HepG2 (cell line): ENCODE results near the gene CORO7. TPM values are rescaled to one million over a fixed set of nuclear protein-coding genes. Genes with fewer than 3 reads are reported as not detected.
A peak's percentile ranks its signal among the peaks of the same experiment; 100 is the strongest.

Experiments used
- ATAC-seq: fragments of 200-7000 bp; cut with Tn5 transposase; 3 replicates; pipeline ENCODE4 v1.9.1; 2020; ENCODE audit warnings: mild to moderate bottlenecking, moderate library complexity
- BruUV-seq: library from RNA; stranded (reverse); fragments of 400-500 nt; replicated peaks from 2 replicates; lab custom pipeline; 2021; lab: Mats Ljungman, UMichigan
- CTCF ChIA-PET: fragments of 300-600 bp; formaldehyde crosslinking; extraction: SDS; loops from one replicate; lab custom pipeline; 2021; ENCODE audit warnings: low total read pairs, inconsistent platforms, low intra/inter-chr PET ratio; lab: Yijun Ruan, JAX
- POLR2A ChIA-PET: fragments of 350-600 bp; sonication (Branson Sonifier 250); formaldehyde crosslinking; loops from one replicate; lab custom pipeline; 2020; ENCODE audit warnings: antibody characterized with exemption, inconsistent platforms; lab: Yijun Ruan, JAX
- DNase-seq: peaks from one replicate; pipeline ENCODE4 v3.0.0-alpha.2; 2015; ENCODE audit warnings: low spot score
- FAIRE-seq: peaks from 3 replicates; lab custom pipeline; 2011; peaks lifted over from hg19 to GRCh38; lab: Jason Lieb, UNC
- H2AFZ ChIP-seq: one replicate; pipeline ENCODE4 v1.6.1; 2011; ENCODE audit warnings: low read length, inconsistent platforms
- H3K27ac ChIP-seq: fragments of 300-600 bp; 3 replicates; pipeline ENCODE4 v1.8.0; 2011; ENCODE audit warnings: mixed run types, mild to moderate bottlenecking, mixed read lengths, low read length, inconsistent platforms; ENCODE audit not compliant: insufficient read depth; ENCODE audit errors: extremely low read length
- H3K27me3 ChIP-seq, 2 experiments: fragments of 200-600 bp in 1 of 2; 2 replicates in 1 of 2; 3 replicates in 1 of 2; pipeline versions ENCODE4 v1.6.0 to v1.8.0; 2011; ENCODE audit warnings: low read length in 2 of 2, mild to moderate bottlenecking in 2 of 2, moderate library complexity in 2 of 2, inconsistent platforms in 1 of 2; ENCODE audit not compliant: insufficient read depth in 2 of 2, control insufficient read depth in 1 of 2
- H3K36me3 ChIP-seq, 2 experiments: fragments of 200-600 bp in 1 of 2; replicated peaks in 1 of 2; 2 replicates in 1 of 2; 3 replicates in 1 of 2; pipeline versions ENCODE4 v1.5.1 to v1.8.0; 2011; ENCODE audit warnings: low read length in 2 of 2, inconsistent platforms in 1 of 2; ENCODE audit not compliant: insufficient read depth in 2 of 2, control insufficient read depth in 1 of 2
- H3K4me1 ChIP-seq: 2 replicates; pipeline ENCODE4 v1.5.1; 2012; ENCODE audit warnings: low read length, inconsistent platforms; ENCODE audit not compliant: insufficient read depth
- H3K4me2 ChIP-seq: 2 replicates; pipeline ENCODE4 v1.6.0; 2011; ENCODE audit warnings: low read depth, low read length, inconsistent platforms
- H3K4me3 ChIP-seq, 3 experiments: fragments of 200-600 bp in 1 of 3; sonication (generic), shearing (Covaris generic) in 1 of 3; replicated peaks in 1 of 3; 2 replicates each; pipeline ENCODE4 v1.5.1; 2011 to 2016; ENCODE audit warnings: low read length in 3 of 3, inconsistent platforms in 2 of 3, low read depth in 2 of 3, mild to moderate bottlenecking in 2 of 3, control low read depth in 1 of 3, mixed read lengths in 1 of 3; ENCODE audit not compliant: insufficient read depth in 1 of 3
- H3K79me2 ChIP-seq: one replicate; pipeline ENCODE4 v1.6.1; 2011; ENCODE audit warnings: low read length, inconsistent platforms; ENCODE audit not compliant: insufficient read depth
- H3K9ac ChIP-seq: 2 replicates; pipeline ENCODE4 v1.6.0; 2011; ENCODE audit warnings: mild to moderate bottlenecking, low read depth, low read length, inconsistent platforms; ENCODE audit not compliant: insufficient read depth
- H3K9me3 ChIP-seq: 2 replicates; pipeline ENCODE4 v1.5.1; 2012; ENCODE audit warnings: mild to moderate bottlenecking, low read length
- H4K20me1 ChIP-seq: 2 replicates; pipeline ENCODE4 v1.6.0; 2011; ENCODE audit warnings: inconsistent platforms, mild to moderate bottlenecking, low read length, moderate library complexity; ENCODE audit not compliant: insufficient read depth
- CBX5 ChIP-seq: sonication (generic); formaldehyde crosslinking; IDR thresholded peaks from 2 replicates; pipeline ENCODE4 v1.4.0; 2020; ENCODE audit warnings: missing genetic modification reagents, borderline replicate concordance
- FOXJ3 ChIP-seq: sonication (generic); formaldehyde crosslinking; IDR thresholded peaks from 2 replicates; pipeline ENCODE4 v1.4.0; 2020; ENCODE audit warnings: missing genetic modification reagents, mild to moderate bottlenecking, borderline replicate concordance
- ZNF121 ChIP-seq: sonication (generic); formaldehyde crosslinking; IDR thresholded peaks from 2 replicates; pipeline ENCODE4 v1.5.0; 2020; ENCODE audit warnings: mild to moderate bottlenecking, missing genetic modification reagents
- WGBS: methylation state at CpG from one replicate; pipeline ENCODE4 v1.1.6; 2017; ENCODE audit warnings: low lambda C conversion rate; 5-methylcytosine and 5-hydroxymethylcytosine counted together
- in situ Hi-C: cut with HindIII; loops from 2 replicates; pipeline ENCODE4 v1.10.0; 2017; ENCODE audit warnings: low pct_unique_long_range_greater_than_20kb; ENCODE audit not compliant: extremely low pct_ligation_motif_present
- intact Hi-C: fragments of 100-400 bp; cut with micrococcal nuclease; formaldehyde crosslinking; loops from one replicate; pipeline ENCODE4 v1.10.0; 2022; ENCODE audit not compliant: unreplicated experiment
- polyA plus RNA-seq, 8 experiments: library from polyadenylated mRNA; depleted of rRNA in 3 of 8; stranded (reverse) in 7 of 8; unstranded in 1 of 8; fragments of >200 nt; fragmentation: Illumina TruSeq in 4 of 8; extraction: Trizol in 4 of 8; gene quantifications; 2 replicates each; pipeline versions ENCODE4 v1.2.1 to v1.2.3, GENCODE V29; 2011 to 2016; ENCODE audit warnings: low read depth in 4 of 8, missing spikeins in 1 of 8, mixed read lengths in 1 of 8; ENCODE audit not compliant: insufficient read depth in 1 of 8
- total RNA-seq, 5 experiments: library from RNA; depleted of rRNA; stranded (reverse); fragments of >200 nt; fragmentation: Illumina TruSeq; extraction: Trizol; gene quantifications; 2 replicates each; pipeline ENCODE4 v1.2.3, GENCODE V29; 2016; ENCODE audit warnings: low read depth in 1 of 5
- TF ChIP-seq, protein P1 (sequence below): sonication (generic); formaldehyde crosslinking; IDR thresholded peaks from 2 replicates; pipeline ENCODE4 v1.8.0; 2022; ENCODE audit warnings: mild to moderate bottlenecking, missing genetic modification reagents, moderate library complexity
- TF ChIP-seq, protein P2 (sequence below): sonication (generic); formaldehyde crosslinking; IDR thresholded peaks from 2 replicates; pipeline ENCODE4 v1.8.1; 2023; ENCODE audit warnings: mild to moderate bottlenecking, missing genetic modification reagents

Gene CORO7
- total and polyA plus RNA-seq, 2 of the 13 experiments (the other 11 are each of a cell fraction or from before 2014, with no cell fraction given) = 9.9 to 14.3 TPM

GRCh38 chr16:4353675-4354074 lies 62.7 kb downstream of the CORO7 start:
- Histone ChIP-seq H3K9ac (no peak overlapping the region), H3K9me3 (no peaks in the 10 kb centered on the region), H3K4me2 (no peak overlapping the region), H2AFZ (no peak overlapping the region), H3K36me3 (no peaks in the 10 kb centered on the region), H4K20me1 (no peaks in the 10 kb centered on the region), H3K27me3 (no peaks in the 10 kb centered on the region; a peak in 2 of 5 replicates), H3K4me1 (peaks cover 40% of the 10 kb centered on the region), H3K27ac (no peak overlapping the region), H3K4me3 (no peak overlapping the region), H3K79me2 (peaks cover 19% of the 10 kb centered on the region)
- FAIRE-seq (no peak), DNase-seq (no peak), ATAC-seq (no peak)
- BruUV-seq = no TSS peak
- TF ChIP-seq, protein P1, sequence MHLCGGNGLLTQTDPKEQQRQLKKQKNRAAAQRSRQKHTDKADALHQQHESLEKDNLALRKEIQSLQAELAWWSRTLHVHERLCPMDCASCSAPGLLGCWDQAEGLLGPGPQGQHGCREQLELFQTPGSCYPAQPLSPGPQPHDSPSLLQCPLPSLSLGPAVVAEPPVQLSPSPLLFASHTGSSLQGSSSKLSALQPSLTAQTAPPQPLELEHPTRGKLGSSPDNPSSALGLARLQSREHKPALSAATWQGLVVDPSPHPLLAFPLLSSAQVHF (CRISPR knock-in tag) = no peak
- TF ChIP-seq CBX5 (CRISPR knock-in tag) = no peak
- TF ChIP-seq FOXJ3 (CRISPR knock-in tag) = no peak
- intact Hi-C loops (no loop called here), in situ Hi-C loops (loop anchor here (5.0 kb wide), 1 partner anchor 34 kb away; no protein-coding TSS in a partner anchor)
- over 99% methylated on average over 4 of the region's 4 CpGs for WGBS
- POLR2A ChIA-PET = no interaction called here
- CTCF ChIA-PET = no interaction called here

- Histone ChIP-seq H3K27ac (no peak overlapping the region), H3K27me3 (no peaks in the 10 kb centered on the region; a peak in 2 of 5 replicates), H2AFZ (no peak overlapping the region), H3K9ac (no peak overlapping the region), H3K4me2 (no peak overlapping the region), H3K4me1 (peaks cover 48% of the 10 kb centered on the region), H3K4me3 (no peak overlapping the region), H3K79me2 (peaks cover 25% of the 10 kb centered on the region), H4K20me1 (peaks cover 4% of the 10 kb centered on the region; the same call in 1 of the 2 replicates), H3K9me3 (no peaks in the 10 kb centered on the region), H3K36me3 (no peaks in the 10 kb centered on the region)
- no peak for ATAC-seq
- POLR2A ChIA-PET = no interaction called here
- DNase-seq = no peak
- in situ Hi-C loops (loop anchor here (5.0 kb wide), 1 partner anchor 34 kb away; no protein-coding TSS in a partner anchor), intact Hi-C loops (no loop called here)
- TF ChIP-seq, protein P2, sequence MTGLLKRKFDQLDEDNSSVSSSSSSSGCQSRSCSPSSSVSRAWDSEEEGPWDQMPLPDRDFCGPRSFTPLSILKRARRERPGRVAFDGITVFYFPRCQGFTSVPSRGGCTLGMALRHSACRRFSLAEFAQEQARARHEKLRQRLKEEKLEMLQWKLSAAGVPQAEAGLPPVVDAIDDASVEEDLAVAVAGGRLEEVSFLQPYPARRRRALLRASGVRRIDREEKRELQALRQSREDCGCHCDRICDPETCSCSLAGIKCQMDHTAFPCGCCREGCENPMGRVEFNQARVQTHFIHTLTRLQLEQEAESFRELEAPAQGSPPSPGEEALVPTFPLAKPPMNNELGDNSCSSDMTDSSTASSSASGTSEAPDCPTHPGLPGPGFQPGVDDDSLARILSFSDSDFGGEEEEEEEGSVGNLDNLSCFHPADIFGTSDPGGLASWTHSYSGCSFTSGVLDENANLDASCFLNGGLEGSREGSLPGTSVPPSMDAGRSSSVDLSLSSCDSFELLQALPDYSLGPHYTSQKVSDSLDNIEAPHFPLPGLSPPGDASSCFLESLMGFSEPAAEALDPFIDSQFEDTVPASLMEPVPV = no peak
- TF ChIP-seq ZNF121 = peak; percentile 72
- BruUV-seq = no TSS peak
- FAIRE-seq = no peak
- CTCF ChIA-PET = no interaction called here
- 73% methylated on average over 5 of the region's 5 CpGs for WGBS
Measured at GRCh38 chr16:4352843-4353242, 63.6 kb downstream of the CORO7 start.
